GM06990 (cell line): ENCODE data around the gene ACOT11.

Experiments
- DNase-seq: peaks from one replicate; pipeline ENCODE4 v3.0.0-alpha.2; 2011; ENCODE audit not compliant: insufficient read length; ENCODE audit errors: extremely low read depth
- H3K27me3 ChIP-seq: replicated peaks from 2 replicates; pipeline ENCODE4 v1.6.0; 2011; ENCODE audit warnings: low read length; ENCODE audit not compliant: control insufficient read depth, insufficient read depth
- H3K36me3 ChIP-seq: 2 replicates; pipeline ENCODE4 v1.5.1; 2011; ENCODE audit warnings: low read length; ENCODE audit not compliant: control insufficient read depth, insufficient read depth
- H3K4me3 ChIP-seq: replicated peaks from 2 replicates; pipeline ENCODE4 v1.5.1; 2011; ENCODE audit warnings: low read depth, mild to moderate bottlenecking, control low read depth, low read length
- TF ChIP-seq, protein P1 (sequence below): IDR thresholded peaks from 2 replicates; pipeline ENCODE4 v1.5.1; 2011; ENCODE audit warnings: low read length, control low read depth, mild to moderate bottlenecking, inconsistent platforms; ENCODE audit not compliant: insufficient read depth, poor library complexity, severe bottlenecking

The ACOT11 gene

DNA sequence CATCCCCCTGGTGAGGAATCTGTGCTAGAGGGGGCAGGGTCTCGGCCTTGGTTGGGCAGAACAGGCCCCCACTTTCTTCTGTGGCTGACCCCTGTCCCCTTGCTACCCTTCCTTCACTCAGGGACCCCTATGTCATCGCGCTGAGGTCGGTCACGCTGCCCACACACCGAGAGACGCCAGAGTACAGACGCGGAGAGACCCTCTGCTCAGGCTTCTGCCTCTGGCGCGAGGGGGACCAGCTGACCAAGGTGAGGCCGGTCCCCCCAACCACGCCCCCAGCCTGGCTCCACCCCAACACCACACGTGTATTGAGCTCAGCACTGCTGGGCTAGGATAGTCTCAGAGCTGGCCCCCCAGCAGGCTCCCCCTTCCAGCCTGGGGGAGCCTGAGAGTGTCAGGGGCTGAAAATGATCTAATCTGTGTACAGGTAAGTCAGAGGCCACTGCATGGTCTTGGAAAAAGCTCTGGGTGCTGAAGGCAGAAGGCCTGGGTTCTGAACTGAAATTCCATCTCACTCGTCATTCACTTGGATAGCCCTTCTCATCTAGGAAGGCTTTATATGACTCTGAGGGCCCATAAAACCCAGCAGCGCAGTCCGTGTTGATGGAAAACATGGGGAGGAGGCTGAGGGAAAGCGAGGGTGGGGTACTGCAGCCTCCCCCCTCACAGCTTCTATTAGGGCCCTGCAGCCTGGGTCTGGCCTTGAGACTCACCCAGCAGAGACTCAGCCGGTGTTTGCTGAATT, 60.0 kb downstream of the ACOT11 start:
- no peaks in the 10 kb centered on the region; the same call in 1 of the 2 replicates for H3K27me3 ChIP-seq
- TF ChIP-seq, protein P1, sequence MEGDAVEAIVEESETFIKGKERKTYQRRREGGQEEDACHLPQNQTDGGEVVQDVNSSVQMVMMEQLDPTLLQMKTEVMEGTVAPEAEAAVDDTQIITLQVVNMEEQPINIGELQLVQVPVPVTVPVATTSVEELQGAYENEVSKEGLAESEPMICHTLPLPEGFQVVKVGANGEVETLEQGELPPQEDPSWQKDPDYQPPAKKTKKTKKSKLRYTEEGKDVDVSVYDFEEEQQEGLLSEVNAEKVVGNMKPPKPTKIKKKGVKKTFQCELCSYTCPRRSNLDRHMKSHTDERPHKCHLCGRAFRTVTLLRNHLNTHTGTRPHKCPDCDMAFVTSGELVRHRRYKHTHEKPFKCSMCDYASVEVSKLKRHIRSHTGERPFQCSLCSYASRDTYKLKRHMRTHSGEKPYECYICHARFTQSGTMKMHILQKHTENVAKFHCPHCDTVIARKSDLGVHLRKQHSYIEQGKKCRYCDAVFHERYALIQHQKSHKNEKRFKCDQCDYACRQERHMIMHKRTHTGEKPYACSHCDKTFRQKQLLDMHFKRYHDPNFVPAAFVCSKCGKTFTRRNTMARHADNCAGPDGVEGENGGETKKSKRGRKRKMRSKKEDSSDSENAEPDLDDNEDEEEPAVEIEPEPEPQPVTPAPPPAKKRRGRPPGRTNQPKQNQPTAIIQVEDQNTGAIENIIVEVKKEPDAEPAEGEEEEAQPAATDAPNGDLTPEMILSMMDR, result no peak
- no peaks in the 10 kb centered on the region for H3K36me3 ChIP-seq
- no peak overlapping the region for H3K4me3 ChIP-seq
- no peak for DNase-seq

DNA sequence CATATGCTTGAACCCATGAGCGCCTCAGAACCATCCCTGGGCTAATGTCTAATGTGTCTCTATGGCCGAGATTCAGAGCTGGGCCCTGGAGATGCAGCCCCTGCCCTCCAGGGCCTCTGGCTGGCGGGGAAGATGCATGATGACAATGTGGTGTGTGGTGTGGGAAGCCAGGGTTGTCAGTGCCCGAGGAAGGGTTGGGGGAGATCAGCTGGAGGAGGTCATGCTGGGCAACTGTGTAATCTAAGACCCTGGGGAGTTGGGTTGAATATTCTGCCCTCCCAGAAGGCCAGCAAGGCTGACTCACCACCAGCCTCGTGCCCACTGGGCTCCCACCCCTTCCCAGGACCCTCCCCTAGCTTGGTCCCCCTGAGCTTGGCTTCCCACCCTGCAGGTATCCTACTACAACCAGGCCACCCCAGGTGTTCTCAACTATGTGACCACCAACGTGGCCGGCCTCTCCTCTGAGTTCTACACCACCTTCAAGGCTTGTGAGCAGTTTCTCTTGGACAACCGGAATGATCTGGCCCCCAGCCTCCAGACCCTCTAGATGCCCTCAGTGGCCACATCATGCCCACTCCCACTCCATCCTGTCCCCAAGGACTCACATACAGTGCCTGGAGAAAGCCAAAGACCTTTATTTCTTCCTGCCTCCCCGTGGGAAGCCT, 60.7 kb downstream of the ACOT11 start:
- Histone ChIP-seq H3K27me3 (no peaks in the 10 kb centered on the region; the same call in 1 of the 2 replicates), H3K4me3 (no peak overlapping the region), H3K36me3 (no peaks in the 10 kb centered on the region)
- TF ChIP-seq, protein P1, result no peak
- no peak for DNase-seq

DNA sequence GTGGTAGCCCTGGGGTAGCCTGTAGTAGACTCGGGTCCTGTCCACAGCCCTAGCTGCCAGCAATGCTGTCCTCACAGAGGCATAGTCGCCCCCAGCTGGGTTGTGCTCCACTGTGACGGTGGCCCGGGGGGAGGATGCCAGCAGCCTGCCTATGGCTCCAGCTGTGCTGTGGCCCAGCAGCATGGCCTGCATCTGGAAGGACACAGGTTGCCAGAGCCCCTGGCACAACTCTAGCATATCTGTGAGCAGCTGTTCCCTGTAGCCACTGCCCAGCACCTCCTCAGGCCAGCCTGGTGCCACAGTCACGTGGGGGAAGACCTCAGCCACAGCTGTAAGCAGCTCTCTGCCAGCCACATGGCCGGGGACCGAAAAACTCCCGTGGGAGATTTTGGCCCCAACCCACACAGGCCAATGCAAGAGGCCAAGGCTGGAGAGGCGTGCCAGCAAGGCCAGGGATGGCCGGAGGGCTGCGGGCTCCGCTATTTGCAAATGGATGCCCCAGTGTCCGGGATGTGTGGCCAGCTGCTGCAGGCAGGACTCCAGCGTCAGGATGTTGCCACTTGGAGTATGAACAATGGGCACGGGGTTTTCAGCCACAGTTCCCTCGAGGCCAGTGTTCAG, 61.4 kb downstream of the ACOT11 start:
- TF ChIP-seq, protein P1, result no peak
- DNase-seq, result no peak
- H3K27me3 ChIP-seq, result no peaks in the 10 kb centered on the region; the same call in 1 of the 2 replicates

DNA sequence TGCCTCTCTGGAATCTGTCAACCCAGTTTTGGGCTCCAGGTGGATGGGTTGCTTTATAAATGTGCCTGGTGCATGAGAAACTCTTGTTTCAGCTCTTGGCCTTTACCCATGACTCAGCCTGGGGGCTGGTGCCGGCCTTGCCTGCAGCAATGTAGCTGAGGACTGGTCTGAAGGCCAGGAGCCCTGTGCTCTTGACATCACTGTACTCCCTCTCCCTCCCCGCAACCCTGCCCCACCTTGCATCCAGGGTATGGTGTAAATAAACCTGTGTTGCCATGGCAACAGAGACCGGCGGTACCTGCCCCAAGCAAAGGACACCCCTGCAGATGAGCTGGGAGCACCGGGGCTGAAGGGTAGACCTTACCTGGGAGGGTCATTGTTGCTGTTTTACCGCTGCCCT, 62.0 kb downstream of the ACOT11 start:
- DNase-seq, result no peak
- H3K4me3 ChIP-seq, result no peak overlapping the region
- no peaks in the 10 kb centered on the region; the same call in 1 of the 2 replicates for H3K27me3 ChIP-seq
- TF ChIP-seq, protein P1, result no peak
- H3K36me3 ChIP-seq, result no peaks in the 10 kb centered on the region

More for the DNA sequence above, 61.4 kb downstream of the ACOT11 start:
- Histone ChIP-seq H3K36me3 (no peaks in the 10 kb centered on the region), H3K4me3 (no peak overlapping the region)

DNA sequence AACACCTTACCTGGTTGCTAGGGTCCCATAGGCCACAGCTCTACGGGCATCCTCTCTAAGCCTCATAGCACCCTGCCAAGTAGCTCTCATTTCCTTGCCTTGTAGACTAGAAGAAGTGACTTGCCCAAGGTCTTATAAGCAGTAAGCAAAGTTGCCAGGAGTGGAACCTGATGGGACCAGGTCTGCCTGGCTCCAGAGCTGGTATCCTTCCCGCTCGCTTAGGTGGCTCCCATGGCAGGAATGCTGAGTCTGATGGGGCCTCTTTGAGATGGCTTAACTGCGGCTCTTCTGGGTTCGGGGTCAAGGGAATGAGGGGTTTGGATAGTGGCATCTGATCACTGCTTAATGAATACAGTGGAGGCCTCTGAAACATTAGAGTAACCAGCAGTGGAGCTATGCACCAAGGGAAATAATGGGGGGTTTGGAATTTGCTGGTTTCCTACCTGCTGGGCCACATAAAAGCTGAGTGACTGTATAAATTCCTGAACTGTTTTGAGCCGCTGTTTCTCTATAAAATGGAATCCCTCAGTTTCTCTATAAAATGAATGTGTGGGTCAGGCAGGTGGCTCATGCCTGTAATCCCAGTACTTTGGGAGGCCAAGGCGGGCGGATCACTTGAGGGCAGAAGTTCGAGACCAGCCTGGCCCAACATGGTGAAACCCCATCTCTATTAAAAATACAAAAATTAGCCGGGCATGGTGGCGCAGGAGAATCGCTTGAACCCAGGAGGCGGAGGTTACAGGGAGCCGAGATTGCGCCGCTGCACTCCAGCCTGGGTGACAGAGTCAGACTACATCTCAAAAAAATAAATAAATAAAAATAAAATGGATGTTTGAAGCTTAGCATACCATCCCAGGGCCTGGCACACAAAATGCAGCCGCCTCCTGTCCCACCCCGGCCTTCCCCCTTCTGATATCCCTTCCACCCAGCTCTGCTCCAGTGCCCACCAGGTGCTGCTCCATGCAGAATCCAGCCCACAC, 62.9 kb downstream of the ACOT11 start:
- H3K4me3 ChIP-seq, result no peak overlapping the region
- DNase-seq, result no peak
- no peaks in the 10 kb centered on the region for H3K36me3 ChIP-seq
- H3K27me3 ChIP-seq, result no peaks in the 10 kb centered on the region; the same call in 1 of the 2 replicates
- TF ChIP-seq, protein P1, result no peak
